Heart left ventricle (tissue), 16 donors: ENCODE data around the gene FAM53B. TPM values are rescaled to one million over a fixed set of nuclear protein-coding genes. Genes with fewer than 3 reads are reported as not detected.

ENCODE experiments used
- ATAC-seq, 4 donors: fragments of 200-7000 bp; cut with Tn5 transposase; one replicate each; pipeline ENCODE4 v1.9.1; 2020 to 2022; ENCODE audit warnings: moderate library complexity in 4 of 4, mild to moderate bottlenecking in 3 of 4, moderate number of reproducible peaks in 1 of 4
- DNase-seq, 5 donors: peaks; one replicate each; pipeline ENCODE4 v3.0.0-alpha.2; 2020
- H3K27ac ChIP-seq, 12 donors: fragments of 200-600 bp; sonication (generic) in 4 of 12; one replicate each; pipeline versions ENCODE4 v1.5.0 to v1.8.0; 2016 to 2022; ENCODE audit warnings: mild to moderate bottlenecking in 2 of 12
- H3K27me3 ChIP-seq, 9 donors: fragments of 200-600 bp; sonication (generic) in 2 of 9; one replicate each; pipeline versions ENCODE4 v1.5.1 to v1.8.0; 2016 to 2022; ENCODE audit warnings: mild to moderate bottlenecking in 3 of 9
- H3K36me3 ChIP-seq, 9 donors: fragments of 200-600 bp; sonication (generic) in 2 of 9; one replicate each; pipeline versions ENCODE4 v1.5.0 to v1.8.0; 2018 to 2022; ENCODE audit warnings: mild to moderate bottlenecking in 2 of 9
- H3K4me1 ChIP-seq, 12 donors: fragments of 200-600 bp; sonication (generic) in 4 of 12; one replicate each; pipeline versions ENCODE4 v1.5.0 to v1.8.0; 2016 to 2022; ENCODE audit warnings: mild to moderate bottlenecking in 3 of 12
- H3K4me3 ChIP-seq, 12 donors: fragments of 200-600 bp; sonication (generic) in 4 of 12; one replicate each; pipeline versions ENCODE4 v1.5.0 to v1.8.0; 2017 to 2022; ENCODE audit warnings: mild to moderate bottlenecking in 9 of 12, moderate library complexity in 4 of 12
- H3K9me3 ChIP-seq, 12 donors: fragments of 200-600 bp; sonication (generic) in 4 of 12; one replicate each; pipeline versions ENCODE4 v1.5.0 to v1.8.0; 2016 to 2022; ENCODE audit warnings: mild to moderate bottlenecking in 1 of 12
- CTCF ChIP-seq, 12 donors: fragments of 200-600 bp; sonication (generic) in 4 of 12; IDR thresholded peaks; one replicate each; pipeline versions ENCODE4 v1.5.0 to v1.8.0; 2018 to 2022; ENCODE audit warnings: antibody characterized with exemption in 12 of 12, mild to moderate bottlenecking in 5 of 12
- POLR2A ChIP-seq, 2 donors: fragments of 450-650 bp; IDR thresholded peaks; one replicate each; pipeline ENCODE4 v1.6.1; 2017; ENCODE audit warnings: antibody characterized with exemption in 2 of 2, mild to moderate bottlenecking in 2 of 2, moderate library complexity in 2 of 2
- whole genome bisulfite sequencing, 4 donors: extraction: QIAGEN DNeasy Blood & Tissue Kit in 2 of 4; methylation state at CpG; one replicate each; pipeline versions ENCODE4 v1.1.5 to v1.1.7; 2013 to 2018; 5-methylcytosine and 5-hydroxymethylcytosine counted together
- intact Hi-C, 10 donors: fragments of 100-400 bp; cut with DNase I; formaldehyde crosslinking; loops; one replicate each; pipeline versions ENCODE4 v1.11.1 to v1.14.2; 2022
- polyA plus RNA-seq, 2 donors: library from polyadenylated mRNA; stranded (reverse); fragments of 200-250 nt; gene quantifications; one replicate each; pipeline ENCODE4 v1.2.3, GENCODE V29; 2013
- total RNA-seq, 9 donors: library from RNA; depleted of rRNA in 2 of 9; stranded (reverse); fragments of >200 nt in 2 of 9; fragmentation: NEBNext Ultra II Directional in 3 of 9; extraction: Animal tissue kit (Norgen Biotek cat#: 25700) in 3 of 9; gene quantifications; one replicate each; pipeline versions ENCODE4 v1.1.0 to v1.2.4, GENCODE V29; 2016 to 2023
- donor health status: ischemic (EF 13 %, LVEDD 7.1; RV severe dilation, severe dysfunction).
- donor health status: healthy with polysubstance abuse.
- donor health status: DM: no; HTN: yes; CAD: no.
- donor health status: DM: no; HTN: no; CAD: no.
- donor health status: ischemic (EF 25% LVEDD 6.9; RV normal size, moderate dysfunction).
- donor health status: ischemic (EF 25% LVEDD 5.7; RV mildly dilated, moderate dysfunction).
- donor health status: healthy.
- donor health status: DM: yes; HTN: yes; CAD: no.
- donor health status: ischemic (EF 35%, LVEDD 5.7; RV mildly dilated, moderate dysfunction).
- donor health status: nonischemic (EF 11% LVEDD 7.7; RV severe dilation, severe dysfunction).
- donor health status: DM: yes; HTN: yes; CAD: no.
- donor health status: PGD.
- donor health status: ischemic (EF 29% LVEDD 5.4; RV normal size, mild dysfunction).
- donor health status: nonischemic (EF 23%, LVEDD 6.1; RV moderate dilation, normal function).

Gene FAM53B
- total and polyA plus RNA-seq, 11 donors = 23.7 to 57.7 (median 35.5) TPM

GRCh38 chr10:124756156-124756903 is 12.2 kb upstream of the FAM53B start:
- TF ChIP-seq CTCF (IDR thresholded peaks at IDR 0.05) = no peak
- TF ChIP-seq POLR2A (IDR thresholded peaks at IDR 0.05) = no peak
- Histone ChIP-seq H3K27ac (peak overlapping the region in 9 of 12 donors; percentile 2 to 71 (median 17)), H3K36me3 (peaks cover 0 to 56% (median 37%) of the 10 kb centered on the region in 9 donors), H3K27me3 (no peaks in the 10 kb centered on the region), H3K4me3 (no peak overlapping the region), H3K9me3 (no peaks in the 10 kb centered on the region), H3K4me1 (peaks cover 0 to 36% (median 18%) of the 10 kb centered on the region in 12 donors)
- intact Hi-C loops = loop anchor here in 2 of 10 donors (5.0 to 10.0 kb wide), 2 partner anchors 36 to 68 kb away; partner anchors contain the start of gene EEF1AKMT2 (in 1 of the 2)
- ATAC-seq = no peak
- WGBS, 4 donors = 70 to 76% (median 73%) methylated on average over 5 of the region's 5 CpGs
- DNase-seq = no peak

- H3K27ac ChIP-seq = peak overlapping the region in 7 of 12 donors; percentile 2 to 71 (median 19)
- ATAC-seq = peak in 2 of 4 donors; percentile 49 to 50
- TF ChIP-seq POLR2A (IDR thresholded peaks at IDR 0.05) (no peak), CTCF (IDR thresholded peaks at IDR 0.05) (no peak)
These were observed 11.4 kb upstream of the FAM53B start for GRCh38 chr10:124755581-124755980.

GRCh38 chr10:124754227-124754626 is 10.0 kb upstream of the FAM53B start:
- intact Hi-C loops = loop anchor here in 1 of 10 donors (10.0 kb wide), 1 partner anchor 71 kb away; no protein-coding TSS in a partner anchor
- H3K4me3 ChIP-seq = no peak overlapping the region
- no peaks in the 10 kb centered on the region for H3K27me3 ChIP-seq
- H3K4me1 ChIP-seq = peaks cover 0 to 36% (median 18%) of the 10 kb centered on the region in 12 donors
- WGBS, 4 donors = 89 to 95% (median 94%) methylated on average over 5 of the region's 5 CpGs
- TF ChIP-seq CTCF (IDR thresholded peaks at IDR 0.05) = no peak
- no peak for TF ChIP-seq POLR2A (IDR thresholded peaks at IDR 0.05)
- no peaks in the 10 kb centered on the region for H3K9me3 ChIP-seq
- no peak overlapping the region for H3K27ac ChIP-seq
- no peak for ATAC-seq
- peaks cover 0 to 39% (median 16%) of the 10 kb centered on the region in 9 donors for H3K36me3 ChIP-seq
- DNase-seq = no peak

More at GRCh38 chr10:124755581-124755980, 11.4 kb upstream of the FAM53B start:
- no peaks in the 10 kb centered on the region for H3K9me3 ChIP-seq
- no peaks in the 10 kb centered on the region for H3K27me3 ChIP-seq
- no peak for DNase-seq
- peaks cover 0 to 36% (median 18%) of the 10 kb centered on the region in 12 donors for H3K4me1 ChIP-seq
- WGBS, 4 donors = 56 to 65% (median 59%) methylated on average over 2 of the region's 2 CpGs
- peaks cover 0 to 49% (median 29%) of the 10 kb centered on the region in 9 donors for H3K36me3 ChIP-seq
- H3K4me3 ChIP-seq = no peak overlapping the region
- intact Hi-C loops = loop anchor here in 2 of 10 donors (5.0 to 10.0 kb wide), 2 partner anchors 37 to 69 kb away; partner anchors contain the start of gene EEF1AKMT2 (in 1 of the 2)

- Histone ChIP-seq H3K36me3 (peaks cover 0 to 36% (median 13%) of the 10 kb centered on the region in 9 donors), H3K4me3 (no peak overlapping the region), H3K9me3 (no peaks in the 10 kb centered on the region), H3K27ac (peak overlapping the region in 1 of 12 donors; percentile 59), H3K27me3 (no peaks in the 10 kb centered on the region), H3K4me1 (peaks cover 3 to 25% (median 9%) of the 10 kb centered on the region in 12 donors)
- DNase-seq (no peak), ATAC-seq (no peak)
- WGBS, 4 donors = 74 to 86% (median 81%) methylated on average over 4 of the region's 4 CpGs
- intact Hi-C loops = loop anchor here in 3 of 10 donors (2.0 to 5.0 kb wide), 2 partner anchors 210 to 217 kb away; no protein-coding TSS in a partner anchor
- no peak for TF ChIP-seq POLR2A (IDR thresholded peaks at IDR 0.05)
- TF ChIP-seq CTCF (IDR thresholded peaks at IDR 0.05) = no peak
These were observed 4.9 kb upstream of the FAM53B start for GRCh38 chr10:124748953-124749645.
